Measurements from ENCODE around the gene RAB10.
A peak's percentile ranks its signal among the peaks of the same experiment; 100 is the strongest.
"Not testable (repeated sequence)": the region's sequence is repeated elsewhere in the genome, so short reads cannot be mapped to it uniquely, and the experiment has no call there.

The RAB10 gene

DNA sequence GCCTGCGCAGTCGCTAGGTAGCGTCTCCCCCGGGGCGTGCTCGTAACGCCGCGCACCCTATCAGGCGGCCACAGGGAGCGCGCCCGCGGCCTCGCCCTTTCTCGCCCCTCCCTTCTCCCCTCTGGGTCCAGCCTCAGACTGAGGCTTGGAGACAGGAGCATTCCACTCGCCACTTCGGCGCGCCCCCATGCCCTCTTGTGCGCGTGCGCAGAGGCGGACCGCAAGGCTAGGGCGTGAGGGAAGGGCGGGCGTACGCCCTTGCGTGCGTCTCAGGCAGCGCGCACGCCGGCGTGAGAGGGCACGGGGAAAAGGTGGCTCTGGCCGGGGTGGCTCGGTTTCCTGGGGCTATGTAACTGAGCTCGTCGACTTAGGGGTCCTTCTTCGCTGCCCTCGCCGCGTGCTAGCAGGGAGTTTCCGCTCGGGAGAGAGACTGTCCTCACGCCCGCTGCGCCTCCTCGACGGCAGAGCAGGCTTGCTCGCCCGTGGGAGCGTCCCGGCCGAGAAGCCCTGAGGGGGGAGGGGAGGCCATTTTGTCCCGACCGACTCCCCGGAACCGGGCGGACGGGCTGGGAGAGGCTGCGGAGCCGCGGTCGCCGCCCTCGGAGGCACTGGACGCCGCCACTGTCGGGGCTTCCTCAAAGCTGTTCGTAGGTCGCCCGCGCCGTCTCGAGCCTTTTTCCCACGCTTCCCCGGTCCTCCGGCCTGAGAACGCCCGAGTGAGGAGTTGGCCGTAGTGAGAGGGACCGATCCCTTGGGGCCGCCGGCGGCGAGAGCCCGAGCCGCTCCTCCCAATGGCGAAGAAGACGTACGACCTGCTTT is at the start of gene RAB10:
Gene RAB10, plus strand, starts transcription at position 267 of the 819 bp plus-strand sequence. Its CDS starts 525 bp downstream, at position 792.
- peak; percentile 97 to 98 for DNase-seq (ENCODE audit: low read depth in 2 of 2)

DNA sequence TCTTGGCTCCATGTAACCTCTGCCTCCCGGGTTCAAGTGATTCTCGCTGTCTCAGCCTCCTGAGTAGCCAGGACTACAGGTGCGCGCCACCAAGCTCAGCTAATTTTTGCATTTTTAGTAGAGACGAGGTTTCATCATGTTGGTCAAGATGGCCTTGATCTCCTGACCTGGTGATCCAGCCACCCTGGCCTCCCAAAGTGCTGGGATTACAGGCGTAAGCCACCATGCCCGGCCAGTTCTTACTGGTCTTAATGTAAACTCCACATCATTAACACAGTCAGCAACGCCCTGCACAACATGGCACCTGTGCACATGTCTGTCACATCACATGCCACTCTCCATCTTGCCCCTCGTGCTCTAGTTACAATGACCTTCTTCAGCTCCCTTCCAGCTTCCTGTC is 45.8 kb upstream of the RAB10 start:
- no peak for DNase-seq (ENCODE audit: low read depth in 2 of 2)

DNA sequence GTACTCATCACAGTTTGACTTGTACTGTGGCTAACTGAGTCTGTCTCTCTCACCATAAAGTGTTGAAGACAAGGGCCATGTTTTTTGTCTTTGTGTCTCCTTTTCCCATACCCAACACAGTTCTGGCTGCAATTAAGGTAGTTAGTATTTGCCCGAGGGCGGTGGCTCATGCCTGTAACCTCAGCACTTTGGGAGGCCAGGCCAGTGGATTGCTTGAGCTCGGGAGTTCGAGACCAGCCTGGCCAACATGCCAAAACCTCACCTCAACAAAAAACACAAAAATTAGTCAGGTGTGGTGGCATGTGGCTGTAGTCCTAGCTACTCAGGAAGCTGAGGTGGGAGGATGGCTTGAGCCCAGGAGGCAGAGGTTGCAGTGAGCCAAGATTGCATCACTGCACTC is 44.7 kb upstream of the RAB10 start:
- no peak for DNase-seq (ENCODE audit: low read depth in 2 of 2)

DNA sequence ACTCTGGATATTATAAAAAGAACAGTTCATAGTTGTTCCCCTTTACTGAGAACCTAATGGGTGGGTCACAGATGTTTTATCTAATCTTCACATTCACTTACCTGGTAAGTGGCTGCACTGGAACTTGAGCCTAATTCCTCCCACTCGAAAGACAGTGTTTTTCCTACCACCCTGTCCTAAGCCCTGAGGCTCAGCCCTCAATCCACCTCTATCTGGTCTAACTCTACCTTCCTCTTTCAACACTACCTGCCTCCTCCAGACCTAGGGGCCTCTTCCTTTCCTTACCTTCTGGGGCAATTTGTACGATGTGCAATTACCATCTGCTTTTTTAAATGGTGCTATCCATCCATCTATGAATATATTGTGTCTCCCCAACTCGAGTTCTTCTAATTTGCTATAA is 41.9 kb upstream of the RAB10 start:
- no peak for DNase-seq (ENCODE audit: low read depth in 2 of 2)

DNA sequence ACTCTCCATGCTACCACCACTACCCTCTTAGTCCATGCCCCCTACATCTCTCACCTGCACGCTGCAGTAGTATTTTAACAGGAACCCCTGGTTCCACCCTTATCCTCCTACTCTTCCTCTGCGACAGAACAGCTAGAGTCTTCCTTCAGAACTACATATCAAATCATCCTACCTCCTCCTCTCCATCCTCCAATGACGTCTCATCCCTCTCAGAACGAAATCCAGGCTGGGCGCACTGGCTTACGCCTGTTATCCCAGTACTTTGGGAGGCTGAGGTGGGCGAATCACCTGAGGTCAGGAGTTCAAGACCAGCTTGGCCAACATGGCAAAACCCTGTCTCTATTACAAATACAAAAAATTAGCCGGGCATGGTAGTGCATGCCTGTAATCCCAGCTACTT is 41.3 kb upstream of the RAB10 start:
- DNase-seq (ENCODE audit: low read depth in 2 of 2) = no peak

DNA sequence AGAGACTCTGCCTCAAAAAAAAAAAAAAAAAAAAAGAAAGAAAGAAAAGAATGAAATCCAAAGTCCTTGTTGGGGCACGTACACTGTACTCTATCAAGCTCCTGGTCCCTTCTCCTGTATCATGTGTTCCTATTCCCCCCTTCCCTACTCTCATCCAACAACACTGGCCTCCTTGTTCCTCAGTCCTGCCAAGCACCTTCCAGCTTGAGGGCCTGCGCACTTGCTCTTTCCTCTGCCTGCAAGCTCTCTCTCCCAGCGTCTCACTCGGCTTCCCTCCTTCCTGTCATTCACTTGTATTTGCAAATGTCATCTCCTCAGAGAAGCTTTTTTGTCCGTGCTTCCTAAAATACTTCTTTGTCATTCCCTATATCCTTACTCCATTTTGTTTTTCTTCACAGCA is 40.8 kb upstream of the RAB10 start:
- no peak for DNase-seq (ENCODE audit: low read depth in 2 of 2)

DNA sequence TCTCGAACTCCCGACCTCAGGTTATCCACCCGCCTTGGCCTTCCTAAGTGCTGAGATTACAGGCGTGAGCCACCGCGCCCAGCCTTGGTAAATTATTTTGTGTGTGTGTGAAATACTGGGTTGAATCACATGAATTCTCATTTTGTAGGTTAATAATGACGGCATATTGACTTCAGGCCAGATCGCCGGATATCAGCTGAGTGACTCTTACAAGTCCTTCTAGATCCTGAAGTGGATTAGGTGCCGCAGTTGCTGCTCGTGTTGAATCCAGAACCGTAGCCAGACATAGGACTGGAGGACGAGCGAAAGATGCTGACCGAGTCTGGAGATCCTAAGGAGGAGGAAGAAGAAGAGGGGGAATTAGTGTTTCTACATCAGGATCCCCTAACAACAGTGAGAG is 39.4 kb upstream of the RAB10 start:
- DNase-seq (ENCODE audit: low read depth in 2 of 2) = no peak

DNA sequence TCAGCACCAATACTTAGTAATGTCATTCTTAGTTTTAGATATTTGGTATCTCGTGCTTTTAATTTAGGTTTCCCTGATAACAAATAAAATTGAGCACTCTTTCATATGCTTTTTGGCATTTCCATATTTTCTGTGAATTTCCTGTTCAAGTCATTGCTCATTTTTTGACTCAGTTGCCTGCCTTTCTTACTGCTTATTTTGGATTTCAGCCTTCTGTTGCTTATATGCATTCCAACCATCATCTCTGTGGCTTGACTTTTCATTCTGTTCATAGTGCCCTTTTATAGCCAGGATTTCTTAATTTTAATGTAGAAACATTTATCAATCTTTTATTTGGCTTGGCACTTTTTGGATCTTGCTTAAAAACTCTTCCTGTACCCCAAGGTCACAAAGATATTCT is 37.0 kb upstream of the RAB10 start:
- no peak for DNase-seq (ENCODE audit: low read depth in 2 of 2)

DNA sequence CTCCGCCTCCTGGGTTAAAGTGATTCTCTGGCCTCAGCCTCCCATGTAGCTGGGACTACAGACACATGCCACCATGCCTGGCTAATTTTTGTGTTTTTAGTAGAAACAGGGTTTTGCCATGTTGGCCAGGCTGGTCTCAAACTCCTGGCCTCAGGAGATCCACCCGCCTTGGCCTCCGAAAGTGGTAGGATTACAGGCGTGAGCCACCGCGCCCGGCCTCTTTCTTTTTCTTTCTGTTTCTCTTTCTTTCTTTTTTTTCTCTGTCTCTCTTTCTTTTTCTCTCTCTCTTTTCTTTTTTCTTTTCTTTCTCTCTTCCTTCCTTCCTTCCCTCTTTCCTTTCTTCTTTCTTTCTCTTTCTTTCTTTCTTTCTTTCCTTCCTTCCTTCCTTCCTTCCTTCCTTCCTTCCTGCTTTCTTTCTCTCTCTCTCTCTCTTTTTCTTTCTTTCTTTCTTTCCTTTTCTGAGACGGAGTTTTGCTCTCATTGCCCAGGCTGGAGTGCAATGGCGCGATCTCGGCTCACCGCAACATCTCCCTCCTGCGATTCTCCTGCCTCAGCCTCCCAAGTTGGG is 35.0 kb upstream of the RAB10 start:
- not testable (repeated sequence) for DNase-seq (ENCODE audit: low read depth in 2 of 2)

DNA sequence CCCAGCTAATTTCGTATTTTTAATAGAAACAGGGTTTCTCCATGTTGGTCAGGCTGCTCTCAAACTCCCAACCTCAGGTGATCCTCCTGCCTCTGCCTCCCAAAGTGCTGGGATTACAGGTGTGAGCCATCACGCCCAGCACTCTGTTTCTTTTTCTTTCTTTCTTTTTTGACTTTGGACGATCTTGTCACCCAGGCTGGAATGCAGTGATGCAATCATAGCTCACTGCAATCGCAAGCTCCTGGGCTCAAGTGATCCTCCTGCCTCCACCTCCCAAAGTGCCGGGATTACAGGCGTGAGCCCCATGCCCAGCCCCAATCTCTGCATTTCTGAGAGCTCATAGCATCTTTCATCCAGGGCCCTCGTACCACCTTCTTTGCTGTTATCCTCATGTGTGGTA is 34.5 kb upstream of the RAB10 start:
- not testable (repeated sequence) for DNase-seq (ENCODE audit: low read depth in 2 of 2)

DNA sequence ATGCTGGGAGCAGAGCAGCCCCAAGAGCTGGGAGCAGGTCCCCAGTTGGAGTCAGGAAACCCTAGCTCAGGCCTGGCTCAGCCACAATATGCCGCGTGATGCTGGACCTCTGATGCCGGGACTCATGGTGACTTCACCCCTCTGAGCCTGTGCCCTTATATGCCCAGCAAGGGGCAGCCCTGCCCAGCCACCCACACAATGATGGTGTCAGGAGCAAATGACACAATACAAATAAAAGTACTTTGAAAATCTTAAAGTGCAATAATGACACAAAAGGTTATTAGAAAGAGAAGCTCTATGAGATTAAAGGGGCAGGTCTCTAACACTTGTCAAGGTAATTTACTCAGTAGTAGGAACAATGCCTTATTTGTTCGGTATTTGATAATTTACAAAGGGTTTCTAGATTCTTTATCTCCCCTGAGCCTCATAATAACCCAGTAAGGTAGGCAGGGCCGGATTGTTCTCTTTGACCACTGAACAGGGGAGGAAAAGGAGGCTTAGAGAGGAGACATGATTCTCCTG is 33.3 kb upstream of the RAB10 start:
- DNase-seq (ENCODE audit: low read depth in 2 of 2) = no peak

DNA sequence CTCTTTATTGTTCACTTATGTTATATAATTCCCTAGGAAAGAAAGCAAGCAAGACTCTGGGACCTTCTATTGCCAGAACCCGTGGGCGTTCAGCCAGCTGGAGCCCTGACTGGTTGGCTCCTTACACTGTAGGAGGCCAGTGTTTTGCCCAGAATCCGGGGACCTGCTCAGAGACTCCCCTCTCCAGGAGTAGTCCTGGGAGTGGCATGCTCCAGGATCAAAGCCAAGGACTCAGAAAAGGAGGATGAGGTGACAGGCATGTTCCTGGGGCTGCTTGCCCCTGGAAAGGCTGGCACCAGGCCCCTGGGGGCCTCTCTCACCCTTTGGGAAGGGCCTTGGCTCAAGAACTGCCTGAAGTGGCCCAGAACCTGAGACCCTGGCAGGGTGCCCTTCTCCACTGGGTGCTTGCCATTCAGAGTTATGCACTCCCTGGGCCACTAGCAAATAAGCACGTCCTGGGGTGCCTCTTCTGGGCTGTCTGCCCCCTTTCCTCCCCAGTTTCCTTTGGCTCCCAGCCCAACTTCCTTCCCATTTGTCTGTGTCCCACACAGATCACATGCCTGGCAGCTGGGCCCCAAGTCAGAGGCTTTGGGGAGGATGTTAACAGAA is 32.0 kb upstream of the RAB10 start:
- no peak for DNase-seq (ENCODE audit: low read depth in 2 of 2)

DNA sequence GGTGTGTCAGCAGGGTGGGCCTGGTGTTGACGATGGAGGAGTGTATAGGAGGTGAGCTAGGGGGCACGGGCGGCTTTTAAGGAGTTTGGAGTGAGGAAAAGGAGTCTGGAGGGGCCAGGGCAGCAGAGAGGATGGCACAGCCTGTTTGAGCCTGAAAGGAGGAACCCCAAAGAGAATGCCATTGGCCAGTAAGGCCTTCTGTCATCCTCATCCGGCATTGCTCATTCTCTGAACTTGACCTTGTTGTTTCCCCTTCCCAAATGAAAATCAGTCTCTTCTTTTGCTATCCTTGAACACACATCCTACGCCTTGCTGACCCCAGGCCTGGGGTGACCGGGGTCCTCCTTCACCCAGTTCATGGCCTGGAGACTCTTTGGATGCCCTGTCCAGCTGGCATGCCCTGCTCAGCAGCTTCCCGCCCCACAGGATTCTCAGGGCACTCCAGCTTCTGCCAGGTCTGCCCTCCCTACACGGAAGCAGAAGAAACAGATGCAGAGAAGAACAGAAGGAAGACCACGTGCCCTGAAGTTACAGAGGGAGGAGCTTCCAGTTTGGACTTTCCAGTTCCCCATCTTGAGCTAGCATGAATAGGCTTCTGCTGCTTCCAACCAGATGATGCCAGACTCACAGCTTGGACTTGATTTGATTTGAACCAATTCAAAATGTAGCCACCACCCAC is 31.1 kb upstream of the RAB10 start:
- no peak for DNase-seq (ENCODE audit: low read depth in 2 of 2)

DNA sequence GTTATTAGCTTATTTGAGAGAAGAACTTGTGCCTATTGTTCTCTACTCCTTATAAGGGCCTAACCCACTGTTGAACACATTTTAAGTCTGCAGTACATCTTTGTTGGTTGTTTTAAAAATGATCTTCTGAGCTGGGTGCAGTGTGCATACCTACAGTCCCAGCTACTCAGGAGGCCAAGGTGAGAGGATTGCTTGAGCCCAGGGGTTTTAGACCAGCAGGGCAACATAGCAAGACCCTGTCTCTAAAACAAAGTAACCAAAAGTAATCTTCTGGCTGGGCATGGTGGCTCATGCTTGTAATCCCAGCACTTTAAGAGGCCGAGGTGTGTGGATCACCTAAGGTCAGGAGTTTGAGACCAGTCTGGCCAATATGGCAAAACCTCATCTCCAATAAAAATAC is 25.8 kb upstream of the RAB10 start:
- no peak for DNase-seq (ENCODE audit: low read depth in 2 of 2)

DNA sequence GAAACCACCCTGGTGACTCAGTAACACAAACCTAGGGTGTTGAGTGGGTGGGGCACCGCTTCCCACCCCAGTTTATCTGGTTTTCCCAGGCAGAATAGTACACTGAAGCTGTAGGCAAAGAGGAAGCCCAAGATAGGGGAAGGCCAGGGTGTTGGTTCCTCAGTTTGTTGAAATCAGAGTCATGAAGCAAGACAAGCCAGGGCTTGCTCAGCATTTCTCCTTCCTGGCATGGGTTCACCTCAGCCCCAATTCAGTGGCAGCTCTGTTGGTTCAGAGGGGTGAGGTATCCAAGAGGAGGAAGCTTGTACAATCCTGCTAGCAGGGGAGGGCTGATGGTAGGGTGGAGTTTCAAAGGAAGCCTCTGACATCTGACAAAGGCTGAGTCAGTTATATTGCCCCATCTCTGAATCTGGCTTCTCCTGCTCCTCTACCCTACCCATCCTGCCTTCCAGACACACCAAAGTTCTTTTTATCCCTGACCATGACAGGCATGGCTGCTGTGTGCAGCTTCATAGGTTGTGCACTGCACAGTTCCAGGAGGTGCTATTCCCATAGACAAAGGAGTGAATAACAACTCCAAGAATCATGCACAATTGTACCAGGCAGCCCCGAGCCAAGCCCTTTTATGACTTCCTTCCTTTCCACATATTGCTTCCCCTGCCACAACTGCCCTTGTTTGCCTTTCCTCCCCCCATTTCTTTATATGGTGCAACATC is 24.9 kb upstream of the RAB10 start:
- no peak for DNase-seq (ENCODE audit: low read depth in 2 of 2)

DNA sequence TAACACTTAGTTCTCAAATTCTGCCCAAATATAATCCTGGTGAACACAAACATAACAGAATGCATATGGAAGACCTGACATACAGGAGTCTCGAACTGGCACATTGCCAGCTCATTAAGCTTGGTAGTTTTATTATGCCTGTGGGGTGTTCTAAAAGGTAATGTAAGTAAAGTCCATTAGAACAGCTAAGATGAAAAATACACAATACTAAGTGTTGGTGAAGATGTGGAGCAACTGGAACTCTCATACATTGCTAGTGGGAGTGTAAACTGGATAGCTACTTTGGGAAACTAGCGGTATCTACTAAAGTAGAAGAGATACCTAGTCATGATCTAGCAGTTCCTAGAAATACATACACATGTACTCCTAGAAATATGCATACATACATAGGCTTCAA is 24.3 kb upstream of the RAB10 start:
- DNase-seq (ENCODE audit: low read depth in 2 of 2) = no peak

DNA sequence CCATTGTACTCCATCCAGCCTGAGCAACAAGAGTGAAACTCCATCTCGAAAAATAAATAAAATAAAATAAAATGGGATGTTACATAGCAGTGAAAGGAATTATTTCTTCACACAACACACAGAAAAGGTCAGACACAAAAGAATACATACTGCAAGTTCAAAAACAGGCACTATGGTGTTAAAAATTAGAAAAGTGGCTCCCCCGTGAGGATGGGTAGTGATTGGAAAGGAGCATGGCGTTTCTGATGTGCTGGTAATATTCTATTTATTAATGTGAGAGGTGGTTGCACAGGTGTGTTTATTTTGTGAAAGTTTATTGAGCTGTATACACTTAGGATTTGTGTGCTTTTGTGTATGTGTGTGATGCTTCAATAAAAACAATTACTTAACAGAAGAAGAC is 22.9 kb upstream of the RAB10 start:
- DNase-seq (ENCODE audit: low read depth in 2 of 2) = no peak

DNA sequence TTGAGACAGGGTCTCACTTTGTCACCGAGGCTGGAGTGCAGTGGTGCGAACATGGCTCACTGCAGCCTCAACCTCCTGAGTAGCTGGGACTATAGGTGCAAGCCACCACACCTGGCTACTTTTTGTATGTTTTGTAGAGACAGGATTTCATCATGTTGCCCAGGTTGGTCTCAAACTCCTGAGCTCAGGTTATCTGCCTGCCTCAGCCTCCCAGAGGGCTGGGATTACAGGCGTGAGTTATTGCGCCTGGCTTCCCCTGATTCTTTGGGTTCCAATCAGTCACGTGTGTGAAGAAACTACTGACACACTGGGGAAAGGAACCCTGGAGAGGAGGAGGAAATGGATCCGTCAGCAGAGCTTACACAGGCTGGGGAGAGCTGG is 22.3 kb upstream of the RAB10 start:
- no peak for DNase-seq (ENCODE audit: low read depth in 2 of 2)

DNA sequence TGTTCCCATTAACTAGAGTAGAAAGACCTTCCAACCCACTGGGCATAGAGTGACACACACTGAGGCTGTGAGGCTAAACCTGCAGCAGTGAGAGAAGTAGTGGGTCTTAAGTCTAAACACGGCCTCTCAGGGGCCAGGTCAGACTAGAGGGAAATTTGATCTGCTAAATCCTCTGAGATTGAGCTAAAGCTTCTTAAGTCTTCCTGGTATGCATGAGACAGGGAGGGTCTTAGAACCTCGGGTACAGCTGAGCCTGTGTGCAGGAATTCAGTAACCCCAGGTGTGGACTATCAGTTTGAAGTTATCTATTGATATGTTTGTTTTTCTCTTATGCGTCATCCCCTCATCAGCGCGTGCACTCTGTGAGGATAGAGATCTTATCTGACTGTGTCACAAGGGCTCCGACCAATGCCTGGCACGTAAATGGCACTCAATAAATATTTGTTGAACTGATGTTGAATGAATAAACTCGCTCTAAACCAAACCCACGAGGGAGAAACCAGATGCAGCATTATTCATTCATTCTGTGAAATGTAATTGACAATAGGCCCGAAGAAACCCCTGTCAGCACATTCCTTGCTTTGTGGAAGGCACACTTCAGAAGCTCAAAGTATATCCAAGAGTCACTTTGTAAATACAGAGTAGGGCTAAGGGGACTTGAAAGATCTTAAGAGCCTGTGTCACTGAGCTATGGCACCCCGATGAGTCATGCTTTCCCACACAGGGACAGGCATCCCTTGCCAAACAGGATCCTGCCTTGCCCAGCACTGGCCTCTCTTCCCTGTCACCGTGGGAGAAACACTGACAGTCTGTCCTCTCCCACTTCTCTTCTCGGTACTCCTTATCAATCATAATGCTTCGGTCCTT is 21.7 kb upstream of the RAB10 start:
- no peak for DNase-seq (ENCODE audit: low read depth in 2 of 2)

DNA sequence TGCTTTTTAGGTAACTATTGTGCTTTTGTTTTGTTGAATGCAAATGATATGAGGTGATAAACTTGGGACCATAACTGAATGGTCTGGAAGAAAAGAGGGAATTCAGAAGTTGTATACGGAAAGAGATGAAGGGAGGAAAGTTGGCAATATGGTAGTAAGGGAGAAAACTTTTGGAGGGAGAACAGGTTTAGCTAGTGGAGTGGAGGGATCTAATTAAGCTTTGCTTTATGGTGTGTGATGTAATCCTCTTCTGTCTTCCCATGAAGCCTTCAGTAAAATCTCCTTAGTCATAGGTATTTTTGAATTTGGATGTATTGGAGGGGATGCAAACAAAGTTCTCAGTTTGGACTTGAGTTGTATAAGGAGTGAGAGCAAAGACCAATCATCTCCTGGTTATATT is 20.2 kb upstream of the RAB10 start:
- no peak for DNase-seq (ENCODE audit: low read depth in 2 of 2)
